GM10266 (cell line): ENCODE measurements around the gene TPO.

ENCODE experiments used
- DNase-seq: peaks from one replicate; pipeline ENCODE4 v3.0.0; 2012; ENCODE audit errors: extremely low spot score
- TF ChIP-seq, protein P1 (sequence below): IDR thresholded peaks from 2 replicates; pipeline ENCODE4 v1.5.1; 2012; ENCODE audit warnings: mild to moderate bottlenecking, low read depth; ENCODE audit not compliant: control insufficient read depth, insufficient read depth; ENCODE audit errors: missing control alignments

Gene TPO

DNA sequence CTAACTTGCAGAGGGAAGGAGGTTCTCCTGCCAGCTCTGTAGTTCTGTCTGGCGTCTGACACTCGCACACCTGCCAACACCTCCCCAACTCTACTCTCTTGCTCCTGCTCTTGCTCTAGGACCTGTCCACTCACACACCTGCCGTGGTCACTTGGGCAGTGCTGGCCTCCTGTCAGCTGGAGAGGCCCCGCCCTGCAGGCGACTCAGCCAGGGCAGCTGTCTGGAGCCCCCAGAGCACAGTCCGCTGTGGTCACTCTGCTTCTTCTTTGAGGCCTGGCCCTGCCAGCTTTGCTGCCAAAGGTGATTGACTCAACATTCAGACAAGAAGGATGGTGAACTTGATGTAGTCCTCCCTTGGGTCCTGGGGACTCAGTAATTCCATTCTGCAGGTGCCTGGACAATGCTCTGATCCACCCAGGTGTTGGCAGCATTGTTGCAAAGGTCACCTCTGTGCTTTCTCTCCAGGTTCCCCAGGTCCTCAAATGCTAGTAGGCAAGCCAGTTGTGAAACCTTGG, 18.7 kb downstream of the TPO start:
- DNase-seq, result no peak
- TF ChIP-seq, protein P1, sequence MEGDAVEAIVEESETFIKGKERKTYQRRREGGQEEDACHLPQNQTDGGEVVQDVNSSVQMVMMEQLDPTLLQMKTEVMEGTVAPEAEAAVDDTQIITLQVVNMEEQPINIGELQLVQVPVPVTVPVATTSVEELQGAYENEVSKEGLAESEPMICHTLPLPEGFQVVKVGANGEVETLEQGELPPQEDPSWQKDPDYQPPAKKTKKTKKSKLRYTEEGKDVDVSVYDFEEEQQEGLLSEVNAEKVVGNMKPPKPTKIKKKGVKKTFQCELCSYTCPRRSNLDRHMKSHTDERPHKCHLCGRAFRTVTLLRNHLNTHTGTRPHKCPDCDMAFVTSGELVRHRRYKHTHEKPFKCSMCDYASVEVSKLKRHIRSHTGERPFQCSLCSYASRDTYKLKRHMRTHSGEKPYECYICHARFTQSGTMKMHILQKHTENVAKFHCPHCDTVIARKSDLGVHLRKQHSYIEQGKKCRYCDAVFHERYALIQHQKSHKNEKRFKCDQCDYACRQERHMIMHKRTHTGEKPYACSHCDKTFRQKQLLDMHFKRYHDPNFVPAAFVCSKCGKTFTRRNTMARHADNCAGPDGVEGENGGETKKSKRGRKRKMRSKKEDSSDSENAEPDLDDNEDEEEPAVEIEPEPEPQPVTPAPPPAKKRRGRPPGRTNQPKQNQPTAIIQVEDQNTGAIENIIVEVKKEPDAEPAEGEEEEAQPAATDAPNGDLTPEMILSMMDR, result no peak

DNA sequence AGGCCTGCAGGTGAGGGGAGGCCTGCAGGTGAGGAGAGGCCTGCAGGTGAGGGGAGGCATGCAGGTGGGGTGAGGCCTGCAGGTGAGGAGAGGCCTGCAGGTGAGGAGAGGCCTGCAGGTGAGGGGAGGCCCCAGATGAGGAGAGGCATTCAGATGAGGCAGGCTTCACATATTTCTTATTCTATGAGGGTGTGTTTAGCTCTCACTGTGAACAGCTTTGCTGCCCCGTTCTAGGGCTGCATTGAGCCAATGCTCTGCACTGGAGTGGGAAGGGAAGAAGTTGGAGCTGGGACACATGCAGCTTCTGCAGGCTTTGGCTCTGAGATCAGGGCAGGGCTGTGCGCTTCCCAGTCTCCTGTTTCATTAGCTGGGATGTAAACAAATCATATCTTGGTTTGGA, 19.5 kb downstream of the TPO start:
- TF ChIP-seq, protein P1, result no peak

DNA sequence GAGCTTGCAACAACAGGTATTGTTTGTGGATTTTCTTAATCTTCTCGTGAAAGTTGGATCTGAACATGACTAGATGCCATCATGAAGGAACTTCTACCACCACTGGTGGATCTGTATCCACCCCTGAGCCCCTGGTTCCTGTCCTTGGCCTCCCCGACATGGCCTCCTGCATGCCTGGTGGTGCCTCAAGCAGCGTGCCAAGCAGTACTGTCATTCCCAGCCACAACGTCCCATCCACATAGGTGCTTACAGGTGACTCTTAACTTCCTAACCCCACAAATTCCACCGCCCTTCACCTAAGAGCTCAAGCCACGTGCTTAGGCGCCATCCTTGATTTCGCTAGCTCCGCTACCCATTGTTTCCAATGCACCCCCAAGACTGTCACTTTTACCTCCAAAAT, 23.1 kb downstream of the TPO start:
- DNase-seq, result no peak
- TF ChIP-seq, protein P1, result no peak

More for the DNA sequence above, 19.5 kb downstream of the TPO start:
- no peak for DNase-seq

DNA sequence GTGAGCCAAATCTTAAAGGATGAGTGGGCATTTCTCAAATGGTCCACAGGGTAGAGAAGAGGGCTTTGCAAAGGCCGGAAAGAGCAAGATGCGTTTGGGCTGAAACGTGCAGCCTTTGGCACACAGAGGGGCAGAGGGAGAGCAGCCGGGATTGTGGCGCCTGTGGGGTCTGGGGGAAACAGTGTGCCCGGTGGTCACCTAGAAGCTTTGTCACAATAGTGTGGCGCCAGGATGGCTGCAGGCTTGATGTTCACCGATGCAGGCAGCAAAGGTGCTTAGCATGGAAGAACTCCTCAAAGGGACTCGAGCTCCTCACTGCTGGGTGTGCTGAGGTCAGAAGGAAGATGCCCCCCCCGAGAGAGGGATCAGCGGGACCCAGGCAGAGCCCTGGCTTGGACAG, 23.8 kb downstream of the TPO start:
- no peak for DNase-seq
- TF ChIP-seq, protein P1, result no peak

DNA sequence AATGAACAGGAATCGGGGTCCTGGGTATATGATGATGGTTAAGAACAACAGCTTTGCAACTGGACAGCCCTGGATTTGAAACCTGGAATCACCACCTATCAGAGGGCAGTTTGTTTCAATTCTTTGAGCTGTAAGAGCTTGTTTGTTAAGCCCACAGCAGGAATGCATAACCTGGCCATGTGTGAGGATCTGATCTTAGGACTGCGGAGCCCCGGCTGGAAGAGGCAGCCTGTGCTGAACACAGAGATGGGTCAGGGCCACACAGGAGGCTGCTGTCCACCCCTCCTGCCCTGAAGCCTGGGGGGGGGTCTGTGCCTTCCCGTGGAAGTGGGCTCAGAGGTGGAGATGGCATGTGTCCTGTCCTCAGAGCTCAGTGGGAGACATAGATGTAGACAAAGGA, 24.3 kb downstream of the TPO start:
- TF ChIP-seq, protein P1, result no peak
- no peak for DNase-seq

DNA sequence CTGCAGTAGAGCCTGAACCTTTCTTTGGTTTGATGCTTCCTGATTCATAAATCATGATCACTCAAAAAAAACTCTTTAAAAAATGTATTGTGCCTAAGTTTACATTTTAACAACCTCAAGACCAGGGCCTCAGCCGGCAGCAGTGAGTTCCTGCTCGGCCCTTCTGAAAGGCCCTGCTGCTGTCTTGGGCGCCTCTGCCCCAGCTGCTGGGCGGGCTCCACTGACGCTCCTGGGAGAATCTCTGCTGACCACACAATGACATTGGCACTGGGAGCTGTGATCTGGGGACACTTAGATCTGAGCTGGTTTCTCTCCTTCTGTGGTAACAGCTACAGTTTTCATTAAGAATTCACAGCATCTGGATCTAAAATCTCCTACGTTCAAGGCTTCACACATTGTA, 25.7 kb downstream of the TPO start:
- DNase-seq, result no peak
- TF ChIP-seq, protein P1, result no peak

DNA sequence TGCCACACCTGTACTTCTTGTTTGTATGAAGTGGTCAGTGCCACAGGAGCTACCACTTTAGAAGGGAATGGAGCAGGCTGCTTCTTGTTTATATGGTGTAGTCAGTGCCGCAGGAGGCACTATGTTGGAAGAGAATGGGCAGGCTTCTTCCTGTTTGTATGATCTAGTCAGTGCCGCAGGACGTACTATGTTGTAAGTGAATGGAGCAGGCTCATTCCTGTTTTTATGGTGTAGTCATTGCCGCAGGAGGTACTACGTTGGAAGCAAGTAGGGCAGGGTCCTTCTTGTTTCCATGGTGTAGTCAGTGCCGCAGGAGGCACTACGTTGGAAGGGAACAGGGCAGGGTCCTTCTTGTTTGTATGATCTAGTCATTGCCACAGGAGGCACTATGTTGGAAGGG, 27.3 kb downstream of the TPO start:
- no peak for DNase-seq
- TF ChIP-seq, protein P1, result no peak
